Amniotic epithelial cell (primary cell): Measurements from ENCODE around the gene MAPK8IP3.
A peak's percentile ranks its signal among the peaks of the same experiment; 100 is the strongest.
"Not testable (repeated sequence)": the region's sequence is repeated elsewhere in the genome, so short reads cannot be mapped to it uniquely, and the experiment has no call there.

Experiments used
- DNase-seq: peaks from one replicate; pipeline ENCODE4 v3.0.0-alpha.2; 2010; ENCODE audit warnings: low read depth

MAPK8IP3 gene

GRCh38 chr16:1712791-1713261 is 6.8 kb downstream of the MAPK8IP3 start:
- DNase-seq = peak; percentile 24

DNA sequence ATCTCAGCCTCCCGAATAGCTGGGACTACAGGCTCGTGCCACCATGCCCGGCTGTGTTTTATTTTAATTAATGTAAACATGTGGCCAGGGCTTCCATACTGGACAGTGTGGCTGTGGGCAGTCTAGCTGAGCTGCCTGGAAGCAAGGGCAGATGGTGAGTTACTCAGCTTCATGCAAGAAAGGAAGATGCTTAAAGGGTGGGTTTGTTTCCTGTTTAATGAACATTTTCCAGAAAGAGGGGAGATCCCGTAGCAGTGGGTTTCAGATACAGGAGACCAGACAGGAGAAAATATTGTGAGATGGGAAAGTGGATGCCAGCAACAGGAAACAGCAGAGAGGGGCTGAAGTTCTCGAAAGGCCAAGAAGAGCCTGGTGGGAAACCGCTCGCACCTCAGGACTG is 7.3 kb downstream of the MAPK8IP3 start:
- no peak for DNase-seq

DNA sequence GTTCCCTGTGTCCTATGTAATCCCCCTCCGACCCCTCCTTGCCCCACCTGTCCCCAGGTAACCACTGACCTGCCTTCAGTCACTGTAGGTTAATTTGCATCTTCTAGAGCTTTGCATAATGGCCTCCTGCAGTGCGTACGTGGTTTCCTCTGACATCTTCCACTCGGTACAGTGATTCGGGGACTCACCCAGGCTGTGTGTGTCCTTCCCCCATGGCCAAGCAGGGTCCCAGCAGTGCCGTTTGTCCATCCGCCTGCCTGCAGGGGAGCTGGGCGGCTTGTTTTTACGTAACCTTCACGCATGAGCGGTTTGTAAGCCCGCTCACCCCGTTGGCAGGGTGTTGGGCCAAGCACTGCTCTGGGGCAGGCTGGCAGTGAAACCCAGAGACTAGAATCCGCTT is 7.9 kb downstream of the MAPK8IP3 start:
- DNase-seq = no peak

DNA sequence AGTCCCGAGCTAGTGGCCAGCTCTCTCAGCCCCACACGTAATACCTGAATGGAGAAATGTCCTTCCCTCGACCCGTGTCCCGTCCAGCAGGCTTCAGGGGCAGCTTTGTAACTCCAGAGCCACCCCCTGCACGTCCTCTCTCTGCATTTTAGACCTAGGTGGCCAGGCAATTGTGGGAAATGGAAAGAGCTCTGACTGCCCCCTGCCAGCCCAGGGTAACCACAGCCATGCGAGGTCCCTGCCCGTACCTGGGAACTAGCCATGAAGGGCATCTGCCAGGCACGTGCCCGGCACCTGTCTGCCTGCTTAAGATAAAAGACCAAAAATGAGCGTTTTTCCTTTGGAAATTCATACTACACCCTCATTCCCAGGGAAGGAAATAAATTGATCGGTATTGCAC is 9.2 kb downstream of the MAPK8IP3 start:
- DNase-seq = no peak

DNA sequence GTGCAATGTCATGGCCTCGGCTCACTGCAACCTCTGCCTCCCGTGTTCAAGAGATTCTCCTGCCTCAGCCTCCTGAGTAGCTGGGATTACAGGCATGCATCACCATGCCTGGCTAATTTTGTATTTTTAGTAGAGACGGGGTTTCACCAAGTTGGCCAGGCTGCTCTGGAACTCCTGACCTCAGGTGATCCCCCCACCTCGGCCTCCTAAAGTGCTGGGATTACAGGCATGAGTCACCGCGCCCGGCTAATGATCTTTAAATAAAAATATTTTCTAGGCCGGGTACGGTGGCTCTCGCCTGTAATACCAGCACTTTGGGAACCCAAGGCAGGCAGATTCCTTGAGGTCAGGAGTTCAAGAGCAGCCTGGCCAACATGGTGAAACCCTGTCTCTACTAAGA is 12.2 kb downstream of the MAPK8IP3 start:
- DNase-seq = not testable (repeated sequence)

DNA sequence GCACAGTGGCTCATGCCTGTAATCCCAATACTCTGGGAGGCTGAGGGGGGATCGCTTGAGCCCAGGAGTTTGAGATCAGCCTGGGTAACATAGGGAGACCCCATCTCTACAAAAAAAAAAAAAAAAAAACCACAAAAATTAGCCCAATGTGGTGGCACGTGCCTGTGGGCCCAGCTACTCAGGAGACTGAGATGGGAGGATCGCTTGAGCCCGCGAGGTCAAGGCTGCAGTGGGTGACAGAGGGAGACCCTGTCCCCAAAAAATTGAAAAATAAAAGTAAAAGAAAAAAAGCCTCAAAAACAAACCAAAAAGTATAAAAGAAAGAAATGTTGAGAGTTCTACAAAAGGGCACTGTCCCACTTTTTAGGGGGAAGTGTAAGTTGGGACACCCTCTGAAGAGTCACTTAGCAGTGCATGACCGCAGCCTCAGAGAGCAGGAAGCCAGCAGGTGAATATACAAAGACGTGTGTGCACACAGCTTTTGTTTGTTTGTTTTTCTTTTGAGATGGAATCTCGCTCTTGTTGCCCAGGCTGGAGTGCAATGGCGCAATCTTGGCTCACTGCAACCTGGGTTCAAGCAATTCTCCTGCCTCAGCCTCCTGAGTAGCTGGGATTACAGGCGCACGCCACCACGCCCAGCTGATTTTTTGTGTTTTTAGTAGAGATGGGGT is 13.7 kb downstream of the MAPK8IP3 start:
- not testable (repeated sequence) for DNase-seq

DNA sequence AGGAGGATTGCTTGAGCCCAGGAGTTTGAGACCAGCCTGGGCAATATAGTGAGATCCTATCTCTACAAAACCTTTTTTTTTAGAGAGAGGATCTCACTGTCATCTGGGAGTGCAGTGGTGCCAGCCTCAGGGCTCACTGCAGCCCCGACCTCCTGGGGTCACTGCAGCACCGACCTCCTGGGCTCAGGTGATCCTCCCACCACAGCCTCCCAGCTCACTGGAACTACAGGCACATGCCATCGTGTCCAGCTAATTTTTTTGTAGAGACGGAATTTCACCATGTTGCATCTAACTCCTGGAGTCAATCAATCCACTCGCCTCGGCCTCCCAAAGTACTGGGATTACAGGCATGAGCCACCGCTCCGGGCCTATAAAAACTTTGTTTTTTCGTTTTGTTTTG is 15.4 kb downstream of the MAPK8IP3 start:
- no peak for DNase-seq

DNA sequence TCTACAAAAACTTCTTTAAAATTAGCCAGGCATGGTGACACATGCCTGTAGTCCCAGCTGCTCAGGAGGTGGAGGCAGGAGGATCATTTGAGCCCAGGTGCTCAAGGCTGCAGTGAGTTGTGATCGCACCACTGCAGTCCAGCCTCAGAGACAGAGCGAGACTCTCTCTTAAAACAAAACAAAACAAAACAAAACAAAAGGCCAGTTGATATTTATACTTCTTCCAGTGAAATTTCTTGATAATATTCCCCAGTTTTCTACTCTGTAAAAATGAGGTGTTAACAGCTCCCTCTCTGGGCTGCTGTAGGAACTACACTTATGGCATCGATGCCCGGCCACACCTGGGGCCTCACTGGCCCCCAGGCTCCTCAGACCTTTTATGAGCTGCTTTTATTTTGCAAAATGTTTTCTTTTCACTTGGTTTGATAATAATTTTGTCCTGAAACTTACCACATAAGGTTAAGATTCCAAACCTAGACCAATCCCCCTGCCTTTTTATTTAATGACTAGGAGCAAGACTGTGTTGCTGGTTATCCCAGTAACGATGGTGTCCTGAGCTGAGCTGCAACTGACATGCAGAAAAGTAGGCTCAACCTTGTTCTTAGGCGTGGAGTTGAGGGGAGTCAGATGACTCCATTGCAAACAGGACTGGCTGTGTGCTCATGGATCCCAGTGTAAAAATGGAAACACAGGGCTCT is 17.6 kb downstream of the MAPK8IP3 start:
- DNase-seq = peak; percentile 31

DNA sequence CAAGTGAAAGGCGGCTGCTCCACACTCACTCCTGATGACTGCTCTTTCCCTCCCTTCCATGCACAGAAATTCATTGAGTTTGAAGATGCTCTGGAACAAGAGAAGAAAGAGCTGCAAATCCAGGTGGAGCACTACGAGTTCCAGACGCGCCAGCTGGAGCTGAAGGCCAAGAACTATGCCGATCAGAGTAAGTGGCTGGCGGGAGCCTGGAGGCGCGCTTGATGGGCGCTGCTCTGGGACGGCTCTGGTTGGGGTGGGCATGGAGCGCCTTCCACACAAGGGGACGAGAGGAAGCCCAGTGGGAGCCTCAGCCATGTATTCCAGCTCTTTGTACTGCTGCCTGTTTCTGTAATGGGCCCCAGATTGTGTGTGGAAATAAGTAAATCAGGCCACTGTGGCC is 18.5 kb downstream of the MAPK8IP3 start:
- DNase-seq = no peak

- no peak for DNase-seq
These were observed 20.9 kb downstream of the MAPK8IP3 start for GRCh38 chr16:1726661-1727502.

DNA sequence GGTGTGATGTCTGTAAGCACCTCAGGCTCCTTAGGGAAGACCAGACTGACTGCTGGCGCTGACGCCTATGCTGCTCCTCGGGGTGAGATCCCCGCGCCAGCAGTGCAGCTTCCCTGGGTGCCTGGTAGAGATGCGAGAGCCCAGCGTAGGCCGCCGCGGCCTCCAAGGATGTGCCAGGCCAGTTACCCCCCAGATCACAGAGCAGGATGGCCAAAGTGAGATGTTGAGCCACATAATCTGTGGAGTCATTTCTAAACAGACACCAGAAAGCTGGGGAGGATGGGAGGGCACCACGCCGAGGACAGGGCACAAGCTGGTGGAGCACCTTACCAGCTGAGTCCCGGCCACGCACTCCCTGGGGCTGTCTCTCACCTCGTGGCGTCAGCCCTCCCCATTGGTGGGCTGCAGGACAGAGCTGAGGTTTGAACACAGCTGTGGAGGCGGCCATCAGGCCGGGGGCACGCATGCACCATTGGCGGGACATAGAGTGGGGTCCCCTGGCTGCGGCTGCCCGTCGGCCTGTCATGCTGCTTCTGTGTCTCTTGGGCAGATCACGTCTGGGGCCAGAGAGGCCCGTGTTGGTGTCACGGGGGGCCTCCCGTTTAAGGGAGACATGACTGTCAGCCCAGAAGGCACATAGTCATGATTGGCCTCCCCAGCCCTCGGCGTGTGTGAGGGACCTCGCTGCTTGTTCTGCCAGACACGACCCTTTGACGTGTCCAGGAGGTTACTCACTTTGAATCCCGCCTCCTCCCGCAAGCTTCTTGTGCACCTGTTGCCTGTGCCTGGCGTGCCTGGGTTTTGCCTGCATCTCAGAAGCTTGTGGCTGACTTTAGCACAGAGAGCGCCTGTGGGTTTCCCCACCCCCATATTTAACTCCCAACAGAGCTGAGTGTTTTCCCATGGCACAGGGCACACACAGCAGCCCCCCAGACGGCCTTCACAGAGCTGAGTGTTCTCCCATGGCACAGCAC is 21.9 kb downstream of the MAPK8IP3 start:
- no peak for DNase-seq

GRCh38 chr16:1729026-1729425 is 23.0 kb downstream of the MAPK8IP3 start:
- DNase-seq = no peak

- no peak for DNase-seq
These were observed 23.4 kb downstream of the MAPK8IP3 start for GRCh38 chr16:1729445-1729844.

GRCh38 chr16:1731073-1731472 is 25.1 kb downstream of the MAPK8IP3 start:
- no peak for DNase-seq

GRCh38 chr16:1731603-1732002 is 25.6 kb downstream of the MAPK8IP3 start:
- DNase-seq = no peak

DNA sequence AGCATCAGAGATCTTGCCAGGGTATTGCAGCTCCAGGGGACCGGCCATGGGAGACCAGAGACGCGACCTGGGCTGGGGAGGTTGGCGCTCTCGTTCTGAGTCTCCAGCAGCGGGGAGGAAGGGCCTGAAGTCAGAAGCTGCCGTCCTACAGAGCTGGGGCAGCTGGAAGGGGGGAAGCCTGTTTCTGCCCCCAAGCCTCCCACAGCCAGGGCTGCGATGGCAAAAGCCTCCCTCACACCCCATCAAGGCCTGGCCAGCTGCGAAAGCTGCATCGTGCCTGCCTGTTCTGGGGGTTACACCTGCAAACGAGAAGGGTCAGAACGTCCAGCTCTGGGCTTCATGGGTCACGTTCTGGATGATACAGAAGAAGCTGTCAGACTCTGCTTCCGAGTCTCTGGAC is 26.1 kb downstream of the MAPK8IP3 start:
- DNase-seq = no peak

DNA sequence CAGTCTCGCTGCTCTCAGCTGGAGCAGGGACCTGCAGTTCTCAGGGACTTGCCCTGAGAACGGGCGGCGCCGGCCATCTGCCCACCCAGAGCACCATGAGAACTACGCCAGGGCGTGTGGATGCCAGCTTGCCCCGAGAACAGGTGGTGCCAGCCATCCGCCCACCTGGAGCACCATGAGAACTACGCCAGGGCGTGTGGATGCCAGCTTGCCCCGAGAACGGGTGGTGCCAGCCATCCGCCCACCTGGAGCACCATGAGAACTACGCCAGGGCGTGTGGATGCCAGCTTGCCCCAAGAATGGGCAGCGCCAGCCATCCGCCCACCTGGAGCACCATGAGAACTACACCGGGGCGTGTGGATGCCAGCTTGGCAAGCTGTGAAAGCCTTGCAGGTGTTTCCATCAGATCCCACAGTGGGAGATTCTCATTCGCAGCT is 26.6 kb downstream of the MAPK8IP3 start:
- DNase-seq = not testable (repeated sequence)

- no peak for DNase-seq
These were observed 28.1 kb downstream of the MAPK8IP3 start for GRCh38 chr16:1734123-1734522.

- no peak for DNase-seq
These were observed 28.8 kb downstream of the MAPK8IP3 start for GRCh38 chr16:1734816-1735215.

GRCh38 chr16:1740234-1740633 is 34.2 kb downstream of the MAPK8IP3 start:
- DNase-seq = no peak

DNA sequence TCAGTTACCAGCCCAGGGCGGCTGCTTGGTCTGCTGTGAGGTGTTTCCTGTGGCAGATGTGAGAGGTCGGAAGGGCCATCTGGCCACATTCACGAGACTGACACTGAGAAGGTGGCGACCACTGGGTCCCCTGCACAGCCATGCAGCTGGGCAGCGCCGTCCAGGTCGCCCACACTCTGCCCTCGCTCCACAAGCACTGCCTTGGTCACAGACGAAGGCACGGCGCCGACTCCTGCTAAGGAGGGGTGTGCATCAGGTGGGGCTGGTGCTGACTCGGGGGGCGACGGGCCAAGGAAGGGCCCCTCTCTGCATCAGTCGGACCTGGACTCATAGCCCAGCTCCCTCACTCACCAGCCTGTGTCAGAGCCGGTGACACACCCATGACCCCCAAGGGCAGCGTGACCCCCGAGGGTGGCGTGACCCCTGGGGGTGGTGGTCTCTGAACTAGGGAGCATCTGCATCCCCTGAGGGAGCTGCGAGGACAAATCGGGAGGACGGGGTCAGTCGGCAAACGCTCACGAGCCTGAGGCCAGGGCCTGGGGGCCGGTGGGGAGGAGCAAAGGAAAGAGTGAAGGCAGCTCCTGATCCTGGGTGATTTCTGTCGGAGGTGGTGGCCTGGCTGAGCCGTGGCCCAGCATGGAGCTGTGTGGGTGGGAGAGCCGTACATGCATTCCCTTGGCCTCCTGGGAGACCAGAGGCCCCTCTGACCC is 34.9 kb downstream of the MAPK8IP3 start:
- no peak for DNase-seq
